Natural killer cell (primary cell): ENCODE measurements around the gene SIK3. TPM values are rescaled to one million over a fixed set of nuclear protein-coding genes. Genes with fewer than 3 reads are reported as not detected.
A peak's percentile ranks its signal among the peaks of the same experiment; 100 is the strongest.

Experiments used
- ATAC-seq, 3 donors: fragments of 150-1000 bp in 2 of 3; fragments of 200-7000 bp in 1 of 3; cut with Tn5 transposase; 1 replicate in 1 of 3; 2 replicates in 2 of 3; pipeline ENCODE4 v1.10.0; 2021; ENCODE audit warnings: mild to moderate bottlenecking in 2 of 3, moderate library complexity in 2 of 3
- DNase-seq, 2 donors: peaks; one replicate each; pipeline versions ENCODE4 v3.0.0 to v3.0.0-alpha.2; 2013 to 2021; ENCODE audit warnings: mixed read lengths in 1 of 2
- H3K27ac ChIP-seq: one replicate; pipeline ENCODE4 v1.5.1; 2013; ENCODE audit warnings: mild to moderate bottlenecking, low read length
- H3K27me3 ChIP-seq: one replicate; pipeline ENCODE4 v1.6.1; 2013; ENCODE audit warnings: low read length; ENCODE audit not compliant: control insufficient read depth, insufficient read depth
- H3K36me3 ChIP-seq: one replicate; pipeline ENCODE4 v1.6.1; 2013; ENCODE audit warnings: low read length; ENCODE audit not compliant: control insufficient read depth, insufficient read depth
- H3K4me1 ChIP-seq: one replicate; pipeline ENCODE4 v1.6.1; 2013; ENCODE audit warnings: low read length; ENCODE audit not compliant: control insufficient read depth, insufficient read depth
- H3K4me3 ChIP-seq: one replicate; pipeline ENCODE4 v1.5.1; 2013; ENCODE audit warnings: low read length
- H3K9me3 ChIP-seq: one replicate; pipeline ENCODE4 v1.6.1; 2013; ENCODE audit warnings: low read length; ENCODE audit not compliant: control insufficient read depth, insufficient read depth
- H3K27ac Mint-ChIP-seq, 2 donors: one replicate each; pipeline ENCODE4 v1.8.0; 2022; ENCODE audit warnings: mild to moderate bottlenecking in 2 of 2, mixed read lengths in 2 of 2, moderate library complexity in 1 of 2
- H3K27me3 Mint-ChIP-seq, 2 donors: one replicate each; pipeline ENCODE4 v1.8.0; 2022; ENCODE audit warnings: low read depth in 2 of 2, mixed read lengths in 2 of 2
- H3K36me3 Mint-ChIP-seq: one replicate; pipeline ENCODE4 v1.8.0; 2022; ENCODE audit warnings: mixed read lengths
- H3K4me1 Mint-ChIP-seq, 2 donors: one replicate each; pipeline ENCODE4 v1.8.0; 2022; ENCODE audit warnings: mixed read lengths in 2 of 2
- H3K4me3 Mint-ChIP-seq: one replicate; pipeline ENCODE4 v1.8.0; 2022; ENCODE audit warnings: mild to moderate bottlenecking, moderate library complexity, mixed read lengths
- H3K9me3 Mint-ChIP-seq, 2 donors: one replicate each; pipeline ENCODE4 v1.8.0; 2022; ENCODE audit warnings: mixed read lengths in 2 of 2
- whole genome bisulfite sequencing: methylation state at CpG from one replicate; pipeline ENCODE4 v1.1.7; 2013; ENCODE audit warnings: missing lambda C conversion rate; ENCODE audit not compliant: insufficient coverage; 5-methylcytosine and 5-hydroxymethylcytosine counted together
- intact Hi-C: fragments of 100-400 bp; cut with micrococcal nuclease; formaldehyde crosslinking; loops from one replicate; pipeline ENCODE4 v1.14.2; 2022
- total RNA-seq, 4 donors: library from RNA; stranded (reverse); fragments of 120-200 nt in 1 of 4; gene quantifications; one replicate each; pipeline versions ENCODE4 v1.2.3 to v1.2.4, GENCODE V29; 2013 to 2022
- TF ChIP-seq, protein P1 (sequence below): fragments of 200-600 bp; IDR thresholded peaks from one replicate; pipeline ENCODE4 v1.8.0; 2022; ENCODE audit warnings: antibody characterized with exemption

The SIK3 gene
- total RNA-seq, 3 donors from 2014 or later (not counting 1 experiment from before 2014, with no cell fraction given): 71.6 to 120 (median 119) TPM

DNA sequence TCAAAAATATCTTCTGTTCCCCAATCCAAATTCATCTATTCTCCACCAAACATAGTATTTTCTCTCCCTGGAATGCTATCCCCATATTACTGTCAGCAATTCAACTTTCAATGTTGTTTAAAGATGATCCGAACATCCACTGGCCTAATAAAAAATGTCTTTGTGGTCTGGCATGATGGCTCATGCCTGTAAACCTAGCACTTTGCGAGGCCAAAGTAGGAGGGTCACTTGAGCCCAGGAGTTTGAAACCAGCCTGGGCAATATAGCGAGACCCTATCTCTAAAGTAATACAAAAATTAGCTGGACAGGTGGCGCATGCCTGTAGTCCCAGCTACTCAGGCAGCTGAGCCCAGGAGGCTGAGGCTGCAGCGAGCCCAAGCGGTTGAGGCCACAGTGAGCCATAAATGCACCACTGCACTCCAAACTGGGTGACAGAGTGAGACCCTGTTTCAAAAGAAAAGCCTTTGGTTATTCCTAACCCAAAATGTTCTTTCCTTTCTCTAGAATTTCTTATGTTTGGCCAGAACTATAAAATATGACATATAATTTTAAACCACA, 29.8 kb downstream of the SIK3 start:
- no peaks in the 10 kb centered on the region for H3K36me3 ChIP-seq
- no peak overlapping the region for H3K4me3 ChIP-seq
- no peaks in the 10 kb centered on the region for H3K27me3 ChIP-seq
- H3K4me1 Mint-ChIP-seq: peaks cover 61 to 70% of the 10 kb centered on the region in 2 donors
- intact Hi-C loops: no loop called here
- no peak for DNase-seq
- no peaks in the 10 kb centered on the region for H3K27me3 Mint-ChIP-seq
- no peaks in the 10 kb centered on the region for H3K9me3 Mint-ChIP-seq
- H3K4me3 Mint-ChIP-seq: no peak overlapping the region
- H3K27ac ChIP-seq: no peak overlapping the region
- peaks cover 15% of the 10 kb centered on the region for H3K4me1 ChIP-seq
- 96% methylated on average over 6 of the region's 6 CpGs for WGBS
- H3K9me3 ChIP-seq: no peaks in the 10 kb centered on the region
- ATAC-seq: no peak
- TF ChIP-seq, protein P1, sequence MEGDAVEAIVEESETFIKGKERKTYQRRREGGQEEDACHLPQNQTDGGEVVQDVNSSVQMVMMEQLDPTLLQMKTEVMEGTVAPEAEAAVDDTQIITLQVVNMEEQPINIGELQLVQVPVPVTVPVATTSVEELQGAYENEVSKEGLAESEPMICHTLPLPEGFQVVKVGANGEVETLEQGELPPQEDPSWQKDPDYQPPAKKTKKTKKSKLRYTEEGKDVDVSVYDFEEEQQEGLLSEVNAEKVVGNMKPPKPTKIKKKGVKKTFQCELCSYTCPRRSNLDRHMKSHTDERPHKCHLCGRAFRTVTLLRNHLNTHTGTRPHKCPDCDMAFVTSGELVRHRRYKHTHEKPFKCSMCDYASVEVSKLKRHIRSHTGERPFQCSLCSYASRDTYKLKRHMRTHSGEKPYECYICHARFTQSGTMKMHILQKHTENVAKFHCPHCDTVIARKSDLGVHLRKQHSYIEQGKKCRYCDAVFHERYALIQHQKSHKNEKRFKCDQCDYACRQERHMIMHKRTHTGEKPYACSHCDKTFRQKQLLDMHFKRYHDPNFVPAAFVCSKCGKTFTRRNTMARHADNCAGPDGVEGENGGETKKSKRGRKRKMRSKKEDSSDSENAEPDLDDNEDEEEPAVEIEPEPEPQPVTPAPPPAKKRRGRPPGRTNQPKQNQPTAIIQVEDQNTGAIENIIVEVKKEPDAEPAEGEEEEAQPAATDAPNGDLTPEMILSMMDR: no peak
- no peak overlapping the region for H3K27ac Mint-ChIP-seq
- H3K36me3 Mint-ChIP-seq: no peaks in the 10 kb centered on the region

DNA sequence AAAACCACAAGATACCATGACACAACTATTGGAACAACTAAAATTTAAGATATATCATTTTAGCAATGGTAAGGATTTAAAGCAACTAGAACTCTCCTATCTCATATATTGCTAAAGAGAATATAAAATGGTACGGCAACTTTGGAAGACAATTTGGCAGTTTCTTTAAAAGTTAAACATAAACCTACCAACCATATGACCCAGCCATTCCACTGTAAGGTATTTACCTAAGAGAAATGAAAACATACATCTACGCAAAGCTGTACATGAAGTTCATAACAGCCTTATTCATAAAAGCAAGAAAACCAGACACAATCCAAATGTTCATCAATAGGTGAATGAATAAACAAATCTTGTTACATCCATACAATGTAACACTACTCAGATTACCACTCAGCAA, 31.3 kb downstream of the SIK3 start:
- no peak overlapping the region for H3K4me3 Mint-ChIP-seq
- no peaks in the 10 kb centered on the region for H3K27me3 Mint-ChIP-seq
- no peaks in the 10 kb centered on the region for H3K27me3 ChIP-seq
- DNase-seq (no peak), ATAC-seq (no peak)
- intact Hi-C loops: no loop called here
- peak overlapping the region in 1 of 2 donors; percentile 37 for H3K27ac Mint-ChIP-seq
- H3K9me3 ChIP-seq: no peaks in the 10 kb centered on the region
- H3K9me3 Mint-ChIP-seq: no peaks in the 10 kb centered on the region
- H3K36me3 Mint-ChIP-seq: no peaks in the 10 kb centered on the region
- H3K4me1 Mint-ChIP-seq: peaks cover 63 to 72% of the 10 kb centered on the region in 2 donors
- H3K4me1 ChIP-seq: peaks cover 17% of the 10 kb centered on the region
- H3K36me3 ChIP-seq: no peaks in the 10 kb centered on the region
- TF ChIP-seq, protein P1: no peak
- 100% methylated on average over 1 of the region's 2 CpGs for WGBS
- no peak overlapping the region for H3K27ac ChIP-seq
- H3K4me3 ChIP-seq: no peak overlapping the region

DNA sequence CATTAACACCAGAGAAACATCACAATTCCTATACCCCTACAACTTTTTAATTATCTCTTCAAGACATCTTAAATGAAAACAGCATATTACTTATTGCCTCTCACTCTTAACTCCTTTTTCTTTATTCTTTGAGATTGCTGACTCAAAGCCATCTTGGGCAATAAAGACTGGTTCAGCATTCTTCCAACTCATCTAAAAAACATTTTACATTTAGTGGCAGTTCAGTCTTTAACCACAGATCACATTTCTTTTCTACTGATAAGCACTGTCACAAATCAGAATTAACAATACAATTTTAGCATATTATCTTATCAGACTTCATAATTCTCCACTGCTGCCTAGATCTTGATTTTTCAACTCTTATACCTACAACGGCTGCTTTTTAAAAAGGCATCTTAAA, 34.0 kb downstream of the SIK3 start:
- Mint-ChIP-seq H3K4me3 (peak overlapping the region; percentile 2), H3K4me1 (peaks cover 67 to 77% of the 10 kb centered on the region in 2 donors), H3K9me3 (no peaks in the 10 kb centered on the region), H3K36me3 (no peaks in the 10 kb centered on the region), H3K27ac (peak overlapping the region; percentile 20 to 63), H3K27me3 (no peaks in the 10 kb centered on the region)
- Histone ChIP-seq H3K4me3 (no peak overlapping the region), H3K9me3 (no peaks in the 10 kb centered on the region), H3K27ac (no peak overlapping the region), H3K4me1 (peaks cover 19% of the 10 kb centered on the region), H3K27me3 (no peaks in the 10 kb centered on the region), H3K36me3 (no peaks in the 10 kb centered on the region)
- intact Hi-C loops: no loop called here
- TF ChIP-seq, protein P1: no peak
- ATAC-seq: no peak
- WGBS: 55% methylated on average over 1 of the region's 1 CpG
- no peak for DNase-seq

DNA sequence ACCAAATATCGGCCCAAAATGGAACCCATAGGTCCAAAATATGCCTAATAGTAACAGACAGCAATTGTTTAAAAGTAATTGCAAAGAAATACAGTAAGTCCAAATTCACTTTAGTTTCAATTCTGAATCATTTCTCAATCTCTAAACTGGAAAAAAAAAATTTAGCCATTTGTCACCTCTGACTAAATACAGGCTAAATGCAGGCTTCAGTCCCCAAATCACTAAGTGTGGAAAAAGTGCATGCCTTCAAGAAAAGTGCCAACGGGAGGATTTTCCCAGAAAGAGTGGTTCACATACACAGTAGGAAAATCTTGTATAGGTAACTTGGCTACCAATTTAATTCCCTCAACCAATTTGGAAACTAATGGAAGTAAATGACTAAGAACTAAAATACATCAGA, 35.7 kb downstream of the SIK3 start:
- H3K4me1 Mint-ChIP-seq: peaks cover 70 to 80% of the 10 kb centered on the region in 2 donors
- Histone ChIP-seq H3K36me3 (no peaks in the 10 kb centered on the region), H3K4me3 (no peak overlapping the region), H3K27ac (no peak overlapping the region), H3K4me1 (peaks cover 19% of the 10 kb centered on the region), H3K9me3 (no peaks in the 10 kb centered on the region), H3K27me3 (no peaks in the 10 kb centered on the region)
- H3K4me3 Mint-ChIP-seq: no peak overlapping the region
- DNase-seq (no peak), ATAC-seq (no peak)
- H3K27ac Mint-ChIP-seq: no peak overlapping the region
- intact Hi-C loops: no loop called here
- H3K27me3 Mint-ChIP-seq: no peaks in the 10 kb centered on the region
- TF ChIP-seq, protein P1: no peak
- WGBS: 80% methylated on average over 1 of the region's 2 CpGs
- H3K9me3 Mint-ChIP-seq: no peaks in the 10 kb centered on the region
- no peaks in the 10 kb centered on the region for H3K36me3 Mint-ChIP-seq
